Osteocyte (in vitro differentiated cells): ENCODE measurements around the gene CTCFL. TPM values are rescaled to one million over a fixed set of nuclear protein-coding genes. Genes with fewer than 3 reads are reported as not detected.
A peak's percentile ranks its signal among the peaks of the same experiment; 100 is the strongest.

Experiments used
- DNase-seq: peaks from one replicate; pipeline ENCODE4 v3.0.0; 2021; ENCODE audit warnings: mixed read lengths; ENCODE audit not compliant: unreplicated experiment; ENCODE audit errors: extremely low spot score
- H3K27ac Mint-ChIP-seq: one replicate; pipeline ENCODE4 v1.8.0; 2021; ENCODE audit warnings: mild to moderate bottlenecking, mixed read lengths; ENCODE audit not compliant: unreplicated experiment
- H3K27me3 Mint-ChIP-seq: one replicate; pipeline ENCODE4 v1.8.0; 2021; ENCODE audit warnings: mixed read lengths; ENCODE audit not compliant: unreplicated experiment
- H3K36me3 Mint-ChIP-seq: one replicate; pipeline ENCODE4 v1.8.0; 2021; ENCODE audit warnings: mixed read lengths; ENCODE audit not compliant: unreplicated experiment
- H3K4me1 Mint-ChIP-seq: one replicate; pipeline ENCODE4 v1.8.0; 2021; ENCODE audit warnings: mixed read lengths; ENCODE audit not compliant: unreplicated experiment
- H3K4me3 Mint-ChIP-seq: one replicate; pipeline ENCODE4 v1.8.0; 2021; ENCODE audit warnings: mild to moderate bottlenecking, moderate library complexity, mixed read lengths; ENCODE audit not compliant: unreplicated experiment
- H3K9me3 Mint-ChIP-seq: one replicate; pipeline ENCODE4 v1.8.0; 2021; ENCODE audit warnings: mixed read lengths; ENCODE audit not compliant: unreplicated experiment
- total RNA-seq: library from RNA; stranded (reverse); gene quantifications from 2 replicates; pipeline ENCODE4 v1.2.1, GENCODE V29; 2021
- TF ChIP-seq, protein P1 (sequence below): fragments of 200-600 bp; sonication (generic); IDR thresholded peaks from 2 replicates; pipeline ENCODE4 v1.5.0; 2021; ENCODE audit warnings: antibody characterized with exemption, mild to moderate bottlenecking, moderate library complexity

CTCFL gene
- total RNA-seq, 1 donor from 2014 or later = not detected

DNA sequence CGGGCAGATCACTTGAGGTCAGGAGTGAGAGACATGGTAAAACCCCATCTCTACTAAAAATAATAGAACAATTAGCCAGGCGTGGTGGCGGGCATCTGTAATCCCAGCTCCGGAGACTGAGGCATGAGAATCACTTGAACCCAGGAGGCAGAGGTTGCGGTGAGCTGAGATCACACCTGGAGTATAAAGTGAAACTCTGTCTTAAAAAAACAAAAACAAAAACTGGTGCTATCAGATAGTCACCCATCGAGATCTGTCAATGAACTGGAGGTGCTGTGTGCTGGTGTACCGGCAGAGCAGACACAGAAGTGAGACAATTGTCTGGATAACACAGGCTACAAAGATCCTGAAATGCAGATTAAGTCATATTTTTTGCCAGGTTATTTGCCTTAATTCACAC lies 24.7 kb downstream of the CTCFL start:
- peaks cover 54% of the 10 kb centered on the region for H3K4me1 Mint-ChIP-seq
- DNase-seq = no peak
- H3K36me3 Mint-ChIP-seq = no peaks in the 10 kb centered on the region
- H3K27me3 Mint-ChIP-seq = no peaks in the 10 kb centered on the region
- H3K9me3 Mint-ChIP-seq = no peaks in the 10 kb centered on the region
- peak overlapping the region; percentile 95 for H3K27ac Mint-ChIP-seq
- H3K4me3 Mint-ChIP-seq = peak overlapping the region; percentile 35
- TF ChIP-seq, protein P1, sequence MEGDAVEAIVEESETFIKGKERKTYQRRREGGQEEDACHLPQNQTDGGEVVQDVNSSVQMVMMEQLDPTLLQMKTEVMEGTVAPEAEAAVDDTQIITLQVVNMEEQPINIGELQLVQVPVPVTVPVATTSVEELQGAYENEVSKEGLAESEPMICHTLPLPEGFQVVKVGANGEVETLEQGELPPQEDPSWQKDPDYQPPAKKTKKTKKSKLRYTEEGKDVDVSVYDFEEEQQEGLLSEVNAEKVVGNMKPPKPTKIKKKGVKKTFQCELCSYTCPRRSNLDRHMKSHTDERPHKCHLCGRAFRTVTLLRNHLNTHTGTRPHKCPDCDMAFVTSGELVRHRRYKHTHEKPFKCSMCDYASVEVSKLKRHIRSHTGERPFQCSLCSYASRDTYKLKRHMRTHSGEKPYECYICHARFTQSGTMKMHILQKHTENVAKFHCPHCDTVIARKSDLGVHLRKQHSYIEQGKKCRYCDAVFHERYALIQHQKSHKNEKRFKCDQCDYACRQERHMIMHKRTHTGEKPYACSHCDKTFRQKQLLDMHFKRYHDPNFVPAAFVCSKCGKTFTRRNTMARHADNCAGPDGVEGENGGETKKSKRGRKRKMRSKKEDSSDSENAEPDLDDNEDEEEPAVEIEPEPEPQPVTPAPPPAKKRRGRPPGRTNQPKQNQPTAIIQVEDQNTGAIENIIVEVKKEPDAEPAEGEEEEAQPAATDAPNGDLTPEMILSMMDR = no peak

DNA sequence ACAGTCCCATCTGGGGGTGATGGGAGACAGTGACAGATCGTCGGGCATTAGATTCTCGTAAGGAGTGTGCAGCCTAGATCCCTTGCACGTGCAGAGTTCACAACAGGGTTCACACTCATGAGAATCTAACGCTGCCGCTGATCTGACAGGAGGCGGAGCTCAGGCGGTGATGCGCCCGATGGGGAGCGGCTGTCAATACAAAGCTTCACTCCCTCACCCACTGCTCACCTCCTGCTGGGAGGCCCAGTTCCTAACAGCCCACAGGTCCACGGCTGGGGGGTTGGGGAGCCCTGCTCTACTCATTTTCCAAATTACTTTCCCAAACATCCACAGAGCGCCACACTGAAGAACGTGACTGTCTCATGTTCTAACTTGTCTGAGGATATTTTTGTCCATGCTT lies 25.3 kb downstream of the CTCFL start:
- Mint-ChIP-seq H3K27ac (peak overlapping the region; percentile 95), H3K4me1 (peaks cover 58% of the 10 kb centered on the region), H3K4me3 (no peak overlapping the region), H3K9me3 (no peaks in the 10 kb centered on the region), H3K36me3 (no peaks in the 10 kb centered on the region), H3K27me3 (no peaks in the 10 kb centered on the region)
- no peak for DNase-seq
- TF ChIP-seq, protein P1 = no peak

- no peak overlapping the region for H3K4me3 Mint-ChIP-seq
- H3K27ac Mint-ChIP-seq = peak overlapping the region; percentile 21
- no peaks in the 10 kb centered on the region for H3K27me3 Mint-ChIP-seq
- H3K36me3 Mint-ChIP-seq = no peaks in the 10 kb centered on the region
- TF ChIP-seq, protein P1 = peak; percentile 68
- no peak for DNase-seq
- H3K9me3 Mint-ChIP-seq = no peaks in the 10 kb centered on the region
- H3K4me1 Mint-ChIP-seq = peaks cover 62% of the 10 kb centered on the region
Measured at GRCh38 chr20:57498425-57499400, 26.2 kb downstream of the CTCFL start.

DNA sequence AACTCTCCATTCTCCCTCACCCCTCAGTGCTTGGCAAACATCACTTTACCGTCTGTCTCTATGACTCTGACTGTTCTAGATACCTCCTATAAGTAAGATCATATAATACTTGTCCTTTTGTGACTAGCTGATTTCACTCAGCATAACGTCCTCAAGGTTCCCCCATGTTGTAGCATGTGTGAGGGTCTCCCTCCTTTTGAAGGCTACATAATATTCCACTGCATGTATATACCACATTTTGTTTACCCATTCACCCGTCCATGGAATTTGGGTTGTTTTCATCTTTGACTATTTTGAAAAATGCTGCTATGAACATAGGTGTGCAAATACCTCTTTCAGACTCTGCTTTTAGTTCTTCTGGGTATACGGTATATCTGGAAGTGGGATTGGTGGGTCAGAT lies 28.3 kb downstream of the CTCFL start:
- H3K9me3 Mint-ChIP-seq = no peaks in the 10 kb centered on the region
- H3K4me3 Mint-ChIP-seq = no peak overlapping the region
- no peak for DNase-seq
- H3K27me3 Mint-ChIP-seq = no peaks in the 10 kb centered on the region
- TF ChIP-seq, protein P1 = no peak
- H3K36me3 Mint-ChIP-seq = no peaks in the 10 kb centered on the region
- peaks cover 44% of the 10 kb centered on the region for H3K4me1 Mint-ChIP-seq
- no peak overlapping the region for H3K27ac Mint-ChIP-seq

DNA sequence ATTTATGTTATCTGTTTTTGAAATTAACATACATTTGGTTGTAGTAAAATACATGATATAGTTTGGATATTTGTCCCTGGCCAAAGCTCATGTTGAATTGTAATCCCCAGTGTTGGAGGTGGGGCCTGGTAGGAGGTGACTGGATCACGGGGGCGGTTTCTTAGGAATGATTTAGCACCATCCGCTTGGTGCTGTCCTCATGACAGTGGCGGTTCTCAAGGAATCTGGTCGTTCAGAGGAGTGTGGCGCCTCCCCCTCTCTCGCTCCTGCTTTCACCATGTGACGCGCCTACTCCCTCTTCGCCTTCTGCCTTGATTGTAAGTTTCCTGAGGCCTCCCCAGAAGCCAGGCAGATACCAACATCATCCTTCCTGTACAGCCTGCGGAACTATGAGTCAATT lies 29.0 kb downstream of the CTCFL start:
- no peak overlapping the region for H3K4me3 Mint-ChIP-seq
- TF ChIP-seq, protein P1 = no peak
- no peaks in the 10 kb centered on the region for H3K9me3 Mint-ChIP-seq
- DNase-seq = no peak
- H3K27me3 Mint-ChIP-seq = no peaks in the 10 kb centered on the region
- H3K36me3 Mint-ChIP-seq = no peaks in the 10 kb centered on the region
- H3K27ac Mint-ChIP-seq = no peak overlapping the region
- H3K4me1 Mint-ChIP-seq = peaks cover 38% of the 10 kb centered on the region
